IMR-90 (cell line): ENCODE data around the gene ARHGAP31. TPM values are rescaled to one million over a fixed set of nuclear protein-coding genes. Genes with fewer than 3 reads are reported as not detected.

Source experiments
- ATAC-seq: fragments of 200-7000 bp; cut with Tn5 transposase; 2 replicates; pipeline ENCODE4 v1.9.1; 2020; ENCODE audit warnings: low read depth, mild to moderate bottlenecking, moderate library complexity
- BruUV-seq: library from RNA; stranded (reverse); fragments of 400-500 nt; replicated peaks from 2 replicates; lab custom pipeline; 2021; lab: Mats Ljungman, UMichigan
- CTCF ChIA-PET: fragments of 300-600 bp; formaldehyde crosslinking; extraction: SDS; loops from one replicate; lab custom pipeline; 2021; ENCODE audit warnings: antibody characterized with exemption; lab: Yijun Ruan, JAX
- POLR2A ChIA-PET: fragments of 300-600 bp; sonication (Branson Sonifier 250); formaldehyde crosslinking; loops from one replicate; lab custom pipeline; 2022; ENCODE audit warnings: antibody characterized with exemption; ENCODE audit not compliant: unreplicated experiment; lab: Charles Lee
- DNase-seq: peaks from one replicate; pipeline ENCODE4 v3.0.0; 2013
- H2AFZ ChIP-seq: replicated peaks from 2 replicates; pipeline ENCODE3; 2013; ENCODE audit warnings: low read length, mild to moderate bottlenecking; ENCODE audit not compliant: poor library complexity
- H2AK5ac ChIP-seq: 2 replicates; pipeline ENCODE4 v1.6.1; 2013; ENCODE audit warnings: low read depth, low read length, inconsistent platforms
- H2AK9ac ChIP-seq: replicated peaks from 2 replicates; pipeline ENCODE3; 2013; ENCODE audit warnings: mild to moderate bottlenecking, low read depth, low read length, moderate library complexity; ENCODE audit not compliant: poor library complexity
- H2BK120ac ChIP-seq: 2 replicates; pipeline ENCODE4 v1.6.1; 2013; ENCODE audit warnings: low read depth, low read length, inconsistent platforms
- H2BK15ac ChIP-seq: 3 replicates; pipeline ENCODE4 v1.6.1; 2013; ENCODE audit warnings: low read depth, low read length, inconsistent platforms
- H2BK20ac ChIP-seq: 2 replicates; pipeline ENCODE4 v1.6.1; 2013; ENCODE audit warnings: low read depth, mild to moderate bottlenecking, inconsistent platforms, low read length, moderate library complexity
- H2BK5ac ChIP-seq: 2 replicates; pipeline ENCODE4 v1.6.1; 2013; ENCODE audit warnings: mild to moderate bottlenecking, low read depth, low read length, inconsistent platforms; ENCODE audit not compliant: poor library complexity, severe bottlenecking
- H3K14ac ChIP-seq: replicated peaks from 2 replicates; pipeline ENCODE4 v1.6.1; 2013; ENCODE audit warnings: low read depth, low read length, inconsistent platforms
- H3K18ac ChIP-seq: 2 replicates; pipeline ENCODE4 v1.6.1; 2013; ENCODE audit warnings: low read depth, low read length, control low read depth
- H3K23ac ChIP-seq: 2 replicates; pipeline ENCODE4 v1.6.1; 2013; ENCODE audit warnings: low read depth, low read length, inconsistent platforms
- H3K27ac ChIP-seq: 2 replicates; pipeline ENCODE4 v1.5.1; 2013; ENCODE audit warnings: mild to moderate bottlenecking, control low read depth, low read length; ENCODE audit not compliant: insufficient read depth
- H3K27me3 ChIP-seq: 2 replicates; pipeline ENCODE4 v1.6.1; 2013; ENCODE audit warnings: low read length; ENCODE audit not compliant: control insufficient read depth, insufficient read depth
- H3K36me3 ChIP-seq: 2 replicates; pipeline ENCODE4 v1.6.1; 2013; ENCODE audit warnings: low read length, mixed read lengths; ENCODE audit not compliant: control insufficient read depth, insufficient read depth
- H3K4ac ChIP-seq: 2 replicates; pipeline ENCODE4 v1.6.1; 2013; ENCODE audit warnings: low read depth, low read length, inconsistent platforms
- H3K4me1 ChIP-seq: 2 replicates; pipeline ENCODE4 v1.6.1; 2013; ENCODE audit warnings: low read length, mixed read lengths; ENCODE audit not compliant: control insufficient read depth, insufficient read depth
- H3K4me2 ChIP-seq: 2 replicates; pipeline ENCODE4 v1.6.1; 2013; ENCODE audit warnings: low read depth, mild to moderate bottlenecking, control low read depth, low read length, moderate library complexity
- H3K4me3 ChIP-seq: 2 replicates; pipeline ENCODE4 v1.5.1; 2013; ENCODE audit warnings: low read depth, mild to moderate bottlenecking, control low read depth, low read length, moderate library complexity; ENCODE audit not compliant: insufficient read depth
- H3K56ac ChIP-seq: 2 replicates; pipeline ENCODE4 v1.6.1; 2013; ENCODE audit warnings: low read length, inconsistent platforms; ENCODE audit not compliant: insufficient read depth; ENCODE audit errors: extremely low read depth
- H3K79me1 ChIP-seq, 2 experiments: 2 replicates each; pipeline ENCODE4 v1.6.1; 2013; ENCODE audit warnings: low read length in 2 of 2, inconsistent platforms in 1 of 2, low read depth in 1 of 2
- H3K9ac ChIP-seq: 2 replicates; pipeline ENCODE4 v1.6.1; 2013; ENCODE audit warnings: low read depth, low read length, control low read depth
- H3K9me1 ChIP-seq: 2 replicates; pipeline ENCODE4 v1.6.1; 2013; ENCODE audit warnings: low read length, inconsistent platforms; ENCODE audit not compliant: insufficient read depth
- H3K9me3 ChIP-seq: 2 replicates; pipeline ENCODE4 v1.6.1; 2013; ENCODE audit warnings: low read length; ENCODE audit not compliant: control insufficient read depth, insufficient read depth
- H4K20me1 ChIP-seq: 2 replicates; pipeline ENCODE4 v1.6.1; 2013; ENCODE audit warnings: low read length, inconsistent platforms; ENCODE audit not compliant: insufficient read depth
- H4K5ac ChIP-seq: 2 replicates; pipeline ENCODE4 v1.6.1; 2013; ENCODE audit warnings: mild to moderate bottlenecking, low read depth, low read length, control low read depth
- H4K8ac ChIP-seq, 2 experiments: 2 replicates each; pipeline ENCODE4 v1.6.1; 2013; ENCODE audit warnings: low read depth in 2 of 2, low read length in 2 of 2, control low read depth in 1 of 2, inconsistent platforms in 1 of 2
- H4K91ac ChIP-seq: 2 replicates; pipeline ENCODE4 v1.6.1; 2013; ENCODE audit warnings: low read depth, low read length, inconsistent platforms; ENCODE audit not compliant: insufficient read depth
- BHLHE40 ChIP-seq: fragments of 150-350 bp; IDR thresholded peaks from 2 replicates; pipeline ENCODE4 v1.6.1; 2016; ENCODE audit warnings: mild to moderate bottlenecking, low read depth, low read length
- CEBPB ChIP-seq: IDR thresholded peaks from 2 replicates; pipeline ENCODE4 v1.6.1; 2012; ENCODE audit warnings: low read depth, low read length, improper control_type of control experiment
- CHD1 ChIP-seq: IDR thresholded peaks from 2 replicates; pipeline ENCODE4 v1.6.1; 2012; ENCODE audit warnings: low read depth, low read length, improper control_type of control experiment
- CTCF ChIP-seq: conservative IDR thresholded peaks from 2 replicates; pipeline ENCODE4 v1.5.1; 2012; ENCODE audit warnings: mild to moderate bottlenecking, low read depth, low read length, improper control_type of control experiment
- ELK1 ChIP-seq: fragments of 150-350 bp; IDR thresholded peaks from 2 replicates; pipeline ENCODE4 v1.6.1; 2016; ENCODE audit warnings: low read depth, mild to moderate bottlenecking, low read length, moderate library complexity, borderline replicate concordance
- FOS ChIP-seq: fragments of 150-350 bp; IDR thresholded peaks from 2 replicates; pipeline ENCODE4 v1.6.1; 2016; ENCODE audit warnings: low read depth, low read length
- MAFK ChIP-seq: IDR thresholded peaks from 2 replicates; pipeline ENCODE4 v1.6.1; 2012; ENCODE audit warnings: low read depth, low read length, improper control_type of control experiment
- MAZ ChIP-seq: IDR thresholded peaks from 2 replicates; pipeline ENCODE4 v1.6.1; 2012; ENCODE audit warnings: low read depth, mild to moderate bottlenecking, low read length, improper control_type of control experiment, moderate library complexity, borderline replicate concordance
- MXI1 ChIP-seq: IDR thresholded peaks from 2 replicates; pipeline ENCODE4 v1.6.1; 2012; ENCODE audit warnings: low read depth, mild to moderate bottlenecking, low read length, moderate library complexity, borderline replicate concordance
- NFE2L2 ChIP-seq: fragments of 150-350 bp; IDR thresholded peaks from 2 replicates; pipeline ENCODE4 v1.6.1; 2016; ENCODE audit warnings: low read depth, mild to moderate bottlenecking, low read length
- POLR2A ChIP-seq: IDR thresholded peaks from 2 replicates; pipeline ENCODE4 v1.6.1; 2012; ENCODE audit warnings: mild to moderate bottlenecking, low read depth, low read length
- RAD21 ChIP-seq: IDR thresholded peaks from 2 replicates; pipeline ENCODE4 v1.6.1; 2012; ENCODE audit warnings: low read length, improper control_type of control experiment
- RCOR1 ChIP-seq: IDR thresholded peaks from 2 replicates; pipeline ENCODE4 v1.6.1; 2012; ENCODE audit warnings: mild to moderate bottlenecking, low read length, improper control_type of control experiment; ENCODE audit not compliant: insufficient replicate concordance
- RFX5 ChIP-seq: IDR thresholded peaks from 2 replicates; pipeline ENCODE4 v1.8.0; 2012; ENCODE audit warnings: low read depth, mild to moderate bottlenecking, low read length, moderate library complexity
- SMC3 ChIP-seq: fragments of 150-350 bp; IDR thresholded peaks from 2 replicates; pipeline ENCODE4 v1.6.1; 2016; ENCODE audit warnings: low read depth, mild to moderate bottlenecking, antibody characterized with exemption, low read length, moderate library complexity
- WGBS, 2 experiments: methylation state at CpG; one replicate each; pipeline versions ENCODE4 v1.1.5 to v1.1.7; 2013; ENCODE audit warnings: missing lambda C conversion rate in 2 of 2; ENCODE audit not compliant: insufficient read length in 1 of 2; ENCODE audit errors: extremely low coverage in 2 of 2; 5-methylcytosine and 5-hydroxymethylcytosine counted together
- dilution Hi-C: fragments of 300-500 bp; cut with HindIII; formaldehyde crosslinking; loops from one replicate; pipeline ENCODE4 v1.14.3; 2018; ENCODE audit warnings: low sequenced_read_pairs; ENCODE audit not compliant: unreplicated experiment
- in situ Hi-C: fragments of 300-500 bp; cut with MboI; formaldehyde crosslinking; loops from 3 replicates; pipeline ENCODE4 v1.14.3; 2019; ENCODE audit warnings: low sequenced_read_pairs, inconsistent platforms, mixed read lengths
- intact Hi-C: fragments of 100-400 bp; cut with micrococcal nuclease; formaldehyde crosslinking; loops from 2 replicates; pipeline ENCODE4 v1.10.0; 2022
- polyA plus RNA-seq, 3 experiments: library from polyadenylated mRNA; depleted of rRNA; stranded (reverse); fragments of >200 nt; gene quantifications; 2 replicates each; pipeline ENCODE4 v1.2.3, GENCODE V29; 2012; ENCODE audit warnings: low replicate concordance in 1 of 3
- total RNA-seq: library from RNA; depleted of rRNA; stranded (reverse); fragments of >200 nt; gene quantifications from 2 replicates; pipeline ENCODE4 v1.2.3, GENCODE V29; 2012
- TF ChIP-seq, protein P1 (sequence below): fragments of 150-350 bp; IDR thresholded peaks from 2 replicates; pipeline ENCODE4 v1.6.1; 2017; ENCODE audit warnings: mild to moderate bottlenecking, antibody characterized with exemption, low read length, low read depth

Gene ARHGAP31
- total and polyA plus RNA-seq, 2 of the 4 experiments (the other 2 are of a cell fraction): 6.6 to 7.7 TPM

DNA sequence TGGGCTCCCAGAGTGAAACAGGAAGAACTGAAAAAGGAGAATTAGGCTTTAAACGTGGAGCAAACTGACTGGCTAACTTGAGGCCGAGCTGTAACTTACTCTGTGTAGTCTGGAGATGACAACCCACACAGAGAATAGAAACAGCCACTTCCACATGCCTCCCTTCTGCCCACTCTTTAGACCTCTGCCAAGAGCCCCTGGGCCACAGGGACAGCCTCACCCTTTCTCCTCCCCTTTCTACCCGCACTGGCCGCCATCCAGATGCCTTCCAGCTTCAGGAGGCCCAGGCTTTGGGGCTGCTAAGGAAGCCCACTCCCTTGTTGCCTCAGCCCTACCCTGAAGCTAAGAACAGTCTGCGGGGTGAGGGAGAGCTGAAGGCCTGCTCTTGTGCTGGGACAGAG is 6.8 kb downstream of the ARHGAP31 start:
- no peak overlapping the region for H3K9ac ChIP-seq
- H2BK5ac ChIP-seq: no peak overlapping the region
- no peak overlapping the region for H4K91ac ChIP-seq
- ChIA-PET CTCF (no interaction called here), POLR2A (no interaction called here)
- H3K56ac ChIP-seq: no peak overlapping the region
- WGBS, 2 experiments: no CpG with 5 or more reads among the region's 5 CpGs
- no peak overlapping the region for H2BK15ac ChIP-seq
- TF ChIP-seq, protein P1, sequence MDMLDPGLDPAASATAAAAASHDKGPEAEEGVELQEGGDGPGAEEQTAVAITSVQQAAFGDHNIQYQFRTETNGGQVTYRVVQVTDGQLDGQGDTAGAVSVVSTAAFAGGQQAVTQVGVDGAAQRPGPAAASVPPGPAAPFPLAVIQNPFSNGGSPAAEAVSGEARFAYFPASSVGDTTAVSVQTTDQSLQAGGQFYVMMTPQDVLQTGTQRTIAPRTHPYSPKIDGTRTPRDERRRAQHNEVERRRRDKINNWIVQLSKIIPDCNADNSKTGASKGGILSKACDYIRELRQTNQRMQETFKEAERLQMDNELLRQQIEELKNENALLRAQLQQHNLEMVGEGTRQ: no peak
- TF ChIP-seq MAZ: no peak
- no peak for TF ChIP-seq ELK1
- no peak for TF ChIP-seq RFX5
- no peak for TF ChIP-seq MAFK
- no peak for TF ChIP-seq RAD21
- no peak for TF ChIP-seq CHD1
- no peak for TF ChIP-seq RCOR1
- no peak for TF ChIP-seq CTCF
- no peak for TF ChIP-seq NFE2L2
- TF ChIP-seq CEBPB: no peak
- no peak for TF ChIP-seq BHLHE40
- TF ChIP-seq POLR2A: no peak
- no peak for TF ChIP-seq SMC3
- no peak for TF ChIP-seq MXI1
- no peak for TF ChIP-seq FOS
- in situ Hi-C loops (no loop called here), intact Hi-C loops (no loop called here), dilution Hi-C loops (no loop called here)
- H4K20me1 ChIP-seq: peaks cover 5% of the 10 kb centered on the region; the same call in 1 of the 2 replicates
- H4K5ac ChIP-seq: no peak overlapping the region
- no TSS peak for BruUV-seq
- peaks cover 27 to 88% of the 10 kb centered on the region in 2 experiments for H3K79me1 ChIP-seq
- H3K4ac ChIP-seq: no peak overlapping the region
- no peak overlapping the region; a peak in 1 of 4 replicates for H4K8ac ChIP-seq
- no peak overlapping the region for H3K27ac ChIP-seq
- peaks cover 21% of the 10 kb centered on the region for H3K9me1 ChIP-seq
- peaks cover 8% of the 10 kb centered on the region; the same call in 1 of the 2 replicates for H3K36me3 ChIP-seq
- H3K4me3 ChIP-seq: no peak overlapping the region
- no peak overlapping the region for H3K14ac ChIP-seq
- H3K18ac ChIP-seq: no peak overlapping the region
- H3K9me3 ChIP-seq: no peaks in the 10 kb centered on the region
- no peak overlapping the region for H3K4me2 ChIP-seq
- H3K23ac ChIP-seq: no peak overlapping the region
- peak overlapping the region; percentile 23; the same call in 1 of the 2 replicates for H2BK20ac ChIP-seq
- no peak overlapping the region for H2AFZ ChIP-seq
- no peak overlapping the region for H2AK5ac ChIP-seq
- H3K4me1 ChIP-seq: peaks cover 18% of the 10 kb centered on the region
- H3K27me3 ChIP-seq: no peaks in the 10 kb centered on the region
- DNase-seq: no peak
- H2AK9ac ChIP-seq: peak overlapping the region; percentile 71
- H2BK120ac ChIP-seq: no peak overlapping the region
- ATAC-seq: no peak
